ENCODE results near the gene TBX10.
"Not testable (repeated sequence)": the region's sequence is repeated elsewhere in the genome, so short reads cannot be mapped to it uniquely, and the experiment has no call there.

TBX10 gene

DNA sequence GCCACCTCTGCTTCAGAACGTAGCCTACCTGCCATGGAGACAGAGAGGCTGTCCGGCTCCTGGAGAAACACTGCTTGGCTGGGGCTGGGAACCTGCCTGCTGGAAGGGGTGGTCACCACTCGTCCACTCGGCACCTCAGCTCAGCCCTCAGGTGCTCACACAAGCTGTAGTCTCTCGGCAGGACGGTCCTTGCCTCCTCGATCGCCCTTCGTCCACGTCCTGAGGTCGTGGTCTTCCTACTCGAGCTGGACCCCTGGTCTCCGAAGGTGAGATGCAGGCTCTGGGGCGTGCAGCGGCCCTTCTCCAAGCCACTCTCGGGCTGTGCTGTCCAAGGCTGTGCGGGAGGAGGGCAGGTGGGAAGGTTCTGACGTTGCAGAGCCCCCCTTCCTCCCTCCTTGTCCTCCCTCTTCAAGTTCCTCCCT, at the start of gene TBX10:
Gene TBX10 (minus strand): TSS at position 326 of the 422 bp plus-strand sequence. CDS start 291 bp downstream, at position 35.
- no peak for DNase-seq

DNA sequence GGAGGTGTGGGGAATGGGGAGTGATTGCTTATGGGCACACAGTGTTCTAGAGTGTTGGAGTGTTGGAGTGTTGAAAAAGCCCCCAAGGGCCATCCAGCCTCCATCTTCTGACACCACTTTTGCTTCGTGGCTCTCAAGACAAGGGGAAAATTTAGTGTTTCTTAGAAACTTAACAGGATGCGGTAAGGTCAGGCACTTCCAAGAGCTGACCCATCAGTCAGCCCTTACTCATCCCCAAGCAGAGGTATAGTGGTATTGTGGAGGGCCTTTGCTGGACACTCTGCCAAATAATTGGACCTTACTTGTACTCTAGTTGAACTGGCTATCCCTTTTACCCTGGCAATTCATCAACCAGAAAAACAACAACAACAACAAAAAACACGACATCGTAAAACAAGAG, 49.6 kb upstream of the TBX10 start:
- no peak for DNase-seq

- DNase-seq = no peak
Measured at GRCh38 chr11:67687986-67688385, 48.4 kb upstream of the TBX10 start.

GRCh38 chr11:67685641-67686332, 46.2 kb upstream of the TBX10 start:
- not testable (repeated sequence) for DNase-seq

DNA sequence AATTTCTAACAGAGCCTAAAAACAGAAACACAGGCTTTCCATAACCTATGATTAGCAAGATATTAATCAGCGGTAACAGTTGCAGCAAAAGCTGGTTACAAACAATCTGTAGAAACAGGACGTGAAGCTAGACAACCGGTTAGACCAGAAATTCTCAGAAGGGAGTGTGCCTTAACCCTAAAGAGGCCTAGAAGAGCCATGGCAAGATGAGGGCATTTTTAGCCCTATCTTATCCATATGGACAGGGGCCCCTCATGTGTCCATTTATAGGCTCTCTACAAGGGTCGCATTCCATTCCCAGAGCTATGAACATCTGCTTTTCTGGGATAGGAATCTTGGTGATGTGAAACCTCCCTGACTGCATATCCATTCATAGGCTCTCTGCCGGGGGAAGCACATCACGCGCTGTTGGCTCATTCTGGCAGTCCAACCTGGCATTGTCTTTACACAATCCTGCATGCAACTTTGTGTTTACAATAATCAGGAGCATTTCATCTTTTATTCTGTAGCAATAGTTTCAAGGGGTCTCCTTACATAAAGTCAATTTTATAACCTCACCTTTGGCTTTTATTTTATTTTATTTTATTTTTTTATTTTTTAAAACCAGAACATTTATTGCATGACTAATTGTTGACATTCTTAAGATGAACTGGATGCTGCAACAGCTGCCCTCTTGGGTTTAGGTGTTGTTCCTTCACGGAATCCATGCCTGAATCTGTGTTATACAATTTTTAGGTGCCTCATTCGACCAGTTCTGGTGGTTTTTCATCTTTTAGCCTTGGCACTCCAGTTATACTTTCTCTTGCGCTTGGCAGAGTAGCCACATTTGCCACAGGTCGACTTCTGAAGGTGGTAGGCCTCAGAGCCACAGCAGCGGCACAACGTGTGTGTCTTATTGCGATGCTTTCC, 42.8 kb upstream of the TBX10 start:
- DNase-seq = not testable (repeated sequence)

DNA sequence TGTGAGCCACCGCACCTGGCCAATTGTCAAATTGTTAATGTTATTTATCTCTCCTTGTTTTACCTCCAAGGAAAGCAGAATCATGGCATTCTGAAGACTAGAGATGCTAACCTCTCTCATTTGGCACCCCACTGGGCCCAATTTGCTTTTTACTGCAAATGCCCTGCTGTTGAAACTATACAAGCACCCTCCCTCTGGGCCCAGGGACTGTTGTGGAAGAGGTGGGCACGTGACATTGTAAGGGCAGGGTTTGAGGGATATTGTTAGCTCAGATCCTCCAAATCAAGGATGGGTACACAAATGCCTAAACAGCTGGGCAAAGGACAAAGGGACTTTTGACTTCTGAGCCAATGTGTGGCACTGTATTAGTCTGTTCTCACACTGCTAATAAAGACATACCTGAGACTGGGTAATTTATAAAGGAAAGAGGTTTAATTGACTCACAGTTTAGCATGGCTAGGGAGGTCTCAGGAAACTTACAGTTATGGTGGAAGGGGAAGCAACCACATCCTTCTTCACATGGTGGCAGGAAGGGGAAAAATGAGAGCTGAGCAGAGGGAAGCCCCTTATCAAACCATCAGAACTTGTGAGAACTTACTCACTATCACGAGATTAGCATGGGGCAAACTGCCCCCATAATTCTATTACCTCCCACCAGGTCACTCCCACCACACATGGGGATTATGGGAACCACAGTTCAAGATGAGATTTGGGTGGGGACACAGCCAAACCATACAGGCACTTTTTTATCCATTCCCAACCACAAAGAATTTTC, 41.3 kb upstream of the TBX10 start:
- DNase-seq = no peak

GRCh38 chr11:67675058-67675747, 35.6 kb upstream of the TBX10 start:
- no peak for DNase-seq

GRCh38 chr11:67674442-67674871, 34.9 kb upstream of the TBX10 start, which contains the start of gene ALDH3B2:
Gene ALDH3B2, minus strand, starts transcription at chr11:67674623. Its CDS starts 7,688 bp downstream, at chr11:67666935.
- DNase-seq = no peak

- DNase-seq = no peak
Measured at GRCh38 chr11:67673902-67674301, 34.3 kb upstream of the TBX10 start.

GRCh38 chr11:67673358-67673757, 33.8 kb upstream of the TBX10 start:
- DNase-seq = no peak

- no peak for DNase-seq
Measured at GRCh38 chr11:67671211-67671520, 31.6 kb upstream of the TBX10 start.

DNA sequence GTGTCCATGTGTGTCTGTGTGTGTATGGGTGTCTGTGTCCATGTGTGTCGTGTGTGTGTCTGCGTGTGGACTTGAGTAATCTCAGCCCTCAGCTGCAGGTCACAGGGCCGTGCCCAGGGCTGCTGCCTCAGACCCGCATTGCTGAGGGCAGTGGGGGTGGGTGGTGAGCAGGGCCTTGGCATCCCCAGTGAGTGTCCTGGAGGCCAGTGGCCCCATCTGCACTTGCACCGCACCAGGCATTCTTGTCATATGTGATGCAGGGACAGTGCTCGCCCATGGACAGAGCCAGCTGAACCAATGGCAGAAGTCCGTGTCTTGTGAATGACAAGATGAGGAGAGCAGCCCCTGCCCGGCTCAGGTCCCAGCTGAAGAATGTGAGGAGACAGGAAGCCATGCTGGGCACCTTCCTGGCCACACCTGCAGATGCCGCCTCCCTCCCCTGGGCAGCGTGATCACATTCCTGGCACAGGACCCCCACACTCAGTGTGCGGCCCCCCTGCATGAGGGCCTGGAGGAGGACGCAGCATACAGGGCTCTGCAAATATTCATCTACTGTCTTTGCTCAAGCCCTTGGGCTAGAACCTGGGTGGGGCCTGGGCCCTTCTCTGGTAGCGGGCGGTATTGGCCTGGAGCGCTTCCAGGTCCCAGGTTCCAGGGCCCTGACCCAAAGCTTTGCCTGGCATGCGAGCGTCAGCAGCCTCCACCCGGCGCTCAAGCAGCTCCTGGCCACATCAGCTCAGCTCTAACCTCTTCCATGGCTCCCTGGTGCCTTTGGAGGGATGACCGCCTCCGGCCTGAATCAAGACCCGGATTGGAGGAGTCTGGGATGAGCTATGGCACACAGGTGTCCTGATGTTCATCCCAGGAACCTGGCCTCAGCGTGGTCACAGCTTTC, 31.0 kb upstream of the TBX10 start:
- no peak for DNase-seq

- no peak for DNase-seq
Measured at GRCh38 chr11:67668192-67668551, 28.6 kb upstream of the TBX10 start.

DNA sequence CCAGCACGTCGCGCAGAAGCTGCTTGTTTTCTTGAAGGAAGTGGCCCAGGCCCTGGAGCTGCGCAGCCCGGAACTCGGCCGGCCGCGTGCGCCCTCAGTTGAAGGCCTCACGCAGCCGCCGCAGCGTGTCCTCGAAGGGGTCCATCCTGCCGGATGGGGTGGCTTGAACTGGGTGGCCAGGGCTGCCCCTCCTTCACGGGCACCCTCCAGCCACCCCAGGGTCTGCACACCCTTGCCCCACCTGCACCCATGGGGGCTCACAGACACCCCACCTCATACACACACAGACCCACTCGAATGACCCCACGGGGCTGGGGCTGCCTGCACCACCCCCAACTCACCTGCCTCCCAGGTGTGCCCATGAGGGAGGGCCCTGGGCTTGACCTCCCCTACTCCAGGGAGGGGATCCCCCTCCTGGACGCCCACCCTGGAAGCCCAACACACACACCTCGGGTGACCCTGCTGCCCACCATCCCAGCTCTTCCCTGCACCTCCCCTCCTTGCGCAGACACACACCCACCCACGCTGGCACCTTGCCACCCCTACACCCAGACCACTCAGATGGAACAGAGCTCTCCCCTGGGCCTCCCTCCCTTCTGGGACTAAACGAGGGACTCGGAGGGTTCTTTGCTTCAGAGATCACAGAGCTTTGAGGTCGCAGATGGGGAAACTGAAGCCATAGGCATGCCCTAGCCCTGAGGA, 28.1 kb upstream of the TBX10 start:
- DNase-seq = no peak

DNA sequence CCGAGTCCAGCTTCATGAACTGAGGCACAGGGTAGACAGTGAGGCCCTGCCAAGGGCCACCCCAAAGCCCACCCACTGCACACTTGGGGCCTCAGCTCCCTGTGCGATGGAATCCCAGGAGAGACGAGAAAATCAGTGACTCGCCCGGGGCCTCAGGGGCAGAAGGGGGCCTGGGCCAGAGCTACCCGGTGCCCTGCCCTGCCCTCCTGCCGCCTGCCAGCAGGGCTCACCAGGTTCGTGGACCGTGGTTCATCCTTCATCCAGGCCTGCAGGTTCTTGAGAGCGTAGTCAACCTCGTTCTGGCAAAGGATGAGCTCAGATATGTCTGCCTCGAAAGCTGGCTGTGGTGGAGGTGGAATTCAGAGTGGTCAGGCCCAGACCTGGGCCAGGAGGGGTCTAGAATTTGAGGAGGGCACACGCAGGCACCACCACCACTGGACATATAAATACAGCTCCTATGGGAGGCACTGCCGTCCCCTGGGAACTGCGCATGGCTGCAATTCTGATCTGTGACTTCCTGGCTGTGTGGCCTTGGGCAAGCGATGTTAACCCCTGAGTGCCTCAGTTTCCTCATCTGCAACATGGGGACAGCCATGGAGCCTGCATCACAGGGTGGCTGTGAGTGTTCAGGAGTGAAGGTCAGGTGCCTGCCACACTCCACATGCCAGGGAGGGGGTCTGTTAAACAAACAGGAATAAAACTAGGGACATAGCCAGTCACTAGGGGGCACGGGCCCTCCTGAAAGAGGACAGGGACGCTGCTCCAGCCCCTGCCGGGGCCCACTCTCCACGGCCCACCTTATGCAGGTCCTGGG, 27.3 kb upstream of the TBX10 start:
- no peak for DNase-seq

- no peak for DNase-seq
Measured at GRCh38 chr11:67666303-67666645, 26.7 kb upstream of the TBX10 start.

DNA sequence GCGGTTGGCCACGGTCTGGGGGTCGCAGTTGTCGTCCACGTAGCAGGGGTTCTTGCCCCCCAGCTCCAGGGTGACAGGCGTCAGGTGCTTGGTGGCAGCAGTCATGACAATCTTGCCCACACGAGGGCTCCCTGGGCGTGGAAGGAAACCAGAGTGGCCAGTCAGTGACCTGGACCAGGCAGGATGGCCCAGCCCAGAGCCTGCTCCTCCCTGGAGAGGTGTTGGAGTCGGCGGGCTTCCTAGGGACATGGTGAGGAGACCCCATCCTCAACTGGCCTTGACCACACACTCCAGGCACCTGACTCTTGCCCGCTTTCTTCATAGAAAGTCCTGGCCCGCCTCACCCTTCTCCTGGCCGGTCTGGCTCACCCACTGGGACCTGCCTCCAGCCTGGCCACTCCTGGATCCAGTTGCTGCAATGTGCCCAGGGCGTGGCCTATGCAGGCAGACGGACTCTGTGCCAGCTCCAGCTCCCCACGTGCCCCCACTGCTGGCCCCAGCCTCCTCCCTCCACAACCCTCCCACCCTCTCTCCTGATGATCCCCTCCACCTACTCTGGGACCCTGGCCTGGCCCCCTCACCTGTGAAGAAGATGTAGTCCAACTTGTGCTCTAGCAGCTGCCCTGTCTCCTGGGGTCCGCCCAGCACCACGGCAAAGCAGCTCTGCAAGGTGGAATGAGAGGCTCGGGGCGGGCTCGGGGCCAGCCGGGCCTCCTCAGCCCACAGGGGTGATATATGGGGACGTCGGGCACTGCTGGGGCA, 26.2 kb upstream of the TBX10 start:
- no peak for DNase-seq

DNA sequence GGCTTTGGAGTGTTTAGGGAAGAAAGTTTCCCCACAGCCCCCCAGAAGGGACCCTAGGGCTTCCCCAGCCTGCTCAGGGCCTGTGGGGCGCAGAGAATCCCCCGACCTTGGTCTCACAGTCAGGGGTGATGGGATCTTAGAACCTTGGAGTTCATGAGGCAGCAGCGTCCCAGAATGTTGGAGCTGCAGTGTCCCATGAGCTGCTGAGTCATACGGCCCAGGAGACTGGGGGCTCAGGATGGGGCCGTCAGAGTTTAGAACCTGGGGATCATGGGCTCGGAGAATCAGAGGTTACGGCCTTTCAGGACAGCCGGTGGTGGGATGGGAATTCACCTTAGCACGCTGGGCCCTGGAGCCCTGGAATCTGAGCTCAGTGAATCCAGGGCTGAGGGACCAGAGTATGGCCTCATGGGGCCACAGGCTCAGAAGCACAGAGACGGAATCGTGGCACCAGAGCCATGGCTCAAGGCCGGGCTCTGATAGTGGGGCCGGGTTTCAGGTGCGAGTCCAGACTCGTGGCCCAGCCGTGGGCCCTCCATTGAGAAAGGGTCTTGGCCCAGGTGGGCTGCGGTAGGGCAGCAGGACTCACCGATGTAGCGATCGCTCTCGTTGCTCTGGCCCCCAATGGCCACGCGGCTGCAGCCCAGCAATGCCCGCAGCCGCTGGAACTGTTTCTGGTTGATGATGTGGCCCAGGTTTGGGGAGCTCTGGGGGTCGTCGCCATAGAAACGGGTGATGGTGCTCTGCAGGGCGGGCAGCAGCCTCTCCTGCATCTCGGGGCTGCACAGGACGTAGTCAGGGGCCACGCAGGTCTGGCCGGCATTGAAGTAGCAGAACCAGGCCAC, 25.4 kb upstream of the TBX10 start:
- no peak for DNase-seq

- DNase-seq = no peak
Measured at GRCh38 chr11:67664213-67664585, 24.6 kb upstream of the TBX10 start.

All from NCI-H1436 (cell line).